Endothelial cell of umbilical vein (primary cell): Measurements from ENCODE around the gene SIAH2.

Source experiments
- CTCF ChIP-seq, 2 donors: IDR thresholded peaks; 1 replicate in 1 of 2; 2 replicates in 1 of 2; pipeline ENCODE4 v1.5.1; 2011; ENCODE audit warnings: low read length in 2 of 2, mild to moderate bottlenecking in 2 of 2, moderate library complexity in 2 of 2, control low read depth in 1 of 2, inconsistent platforms in 1 of 2, low read depth in 1 of 2; ENCODE audit not compliant: insufficient read depth in 1 of 2; ENCODE audit errors: extremely low read depth in 1 of 2
- POLR2A ChIP-seq: IDR thresholded peaks from 2 replicates; pipeline ENCODE4 v1.6.1; 2012; ENCODE audit warnings: low read depth, mild to moderate bottlenecking, control low read depth, low read length
- POLR2AphosphoS5 ChIP-seq: IDR thresholded peaks from 2 replicates; pipeline ENCODE4 v1.6.1; 2012; ENCODE audit warnings: low read depth, mild to moderate bottlenecking, control low read depth, low read length, moderate library complexity; ENCODE audit not compliant: insufficient read depth

DNA sequence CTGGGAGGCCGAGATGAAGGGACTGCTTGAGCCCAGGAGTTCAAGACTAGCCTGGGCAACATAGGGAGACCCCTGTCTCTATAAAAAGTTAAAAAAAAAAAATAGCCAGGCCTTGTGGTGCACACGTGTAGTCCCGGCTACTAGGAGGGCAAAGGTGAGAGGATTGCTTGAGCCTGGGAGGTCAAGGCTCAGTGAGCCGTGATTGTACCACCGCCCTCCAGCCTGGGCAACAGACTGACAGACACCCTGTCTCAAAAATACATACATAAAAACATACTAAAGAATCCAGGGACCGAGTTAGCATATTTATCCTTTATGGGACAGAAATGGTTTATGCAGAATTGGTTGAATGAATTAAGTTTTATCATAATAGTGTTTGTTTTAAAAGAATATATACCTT is 13.7 kb downstream of the SIAH2 start:
- TF ChIP-seq POLR2AphosphoS5 = no peak
- TF ChIP-seq CTCF (IDR thresholded peaks at IDR 0.05; ENCODE audit: extremely low read depth in 1 of 2, insufficient read depth in 1 of 2, low read depth in 1 of 2, low read length in 2 of 2) = no peak
- no peak for TF ChIP-seq POLR2A
